Naive thymus-derived CD8-positive, alpha-beta T cell (primary cell): ENCODE measurements around the gene ADRA2B. TPM values are rescaled to one million over a fixed set of nuclear protein-coding genes. Genes with fewer than 3 reads are reported as not detected.
"Not testable (repeated sequence)": the region's sequence is repeated elsewhere in the genome, so short reads cannot be mapped to it uniquely, and the experiment has no call there.

ENCODE experiments used
- ATAC-seq, 2 donors: fragments of 150-1000 bp; cut with Tn5 transposase in 1 of 2; sonication (Bioruptor Pico), chemical (Tn5 transposase) in 1 of 2; 1 replicate in 1 of 2; 2 replicates in 1 of 2; pipeline ENCODE4 v1.10.0; 2021; ENCODE audit warnings: mild to moderate bottlenecking in 2 of 2, moderate library complexity in 2 of 2
- POLR2A ChIA-PET: fragments of 350-600 bp; sonication (Branson Sonifier 250); formaldehyde crosslinking; loops from one replicate; lab custom pipeline; 2021; ENCODE audit warnings: antibody characterized with exemption; lab: Charles Lee
- DNase-seq, 10 donors: peaks; one replicate each; pipeline versions ENCODE4 v3.0.0 to v3.0.0-alpha.2; 2020 to 2022
- H3K27ac Mint-ChIP-seq, 10 donors: one replicate each; pipeline ENCODE4 v1.8.0; 2020 to 2022; ENCODE audit warnings: mild to moderate bottlenecking in 10 of 10, mixed read lengths in 10 of 10, moderate library complexity in 4 of 10, inconsistent platforms in 1 of 10
- H3K27me3 Mint-ChIP-seq, 5 donors: one replicate each; pipeline ENCODE4 v1.8.0; 2021 to 2022; ENCODE audit warnings: mixed read lengths in 5 of 5
- H3K36me3 Mint-ChIP-seq, 3 donors: one replicate each; pipeline ENCODE4 v1.8.0; 2020 to 2022; ENCODE audit warnings: mixed read lengths in 3 of 3, mild to moderate bottlenecking in 2 of 3, inconsistent platforms in 1 of 3
- H3K4me1 Mint-ChIP-seq, 4 donors: one replicate each; pipeline ENCODE4 v1.8.0; 2021 to 2022; ENCODE audit warnings: mixed read lengths in 4 of 4
- H3K4me3 Mint-ChIP-seq, 10 donors: one replicate each; pipeline ENCODE4 v1.8.0; 2020 to 2022; ENCODE audit warnings: mild to moderate bottlenecking in 10 of 10, mixed read lengths in 10 of 10, moderate library complexity in 6 of 10, inconsistent platforms in 1 of 10
- H3K9me3 Mint-ChIP-seq, 9 donors: one replicate each; pipeline ENCODE4 v1.8.0; 2020 to 2022; ENCODE audit warnings: mixed read lengths in 9 of 9, mild to moderate bottlenecking in 3 of 9, inconsistent platforms in 1 of 9, moderate library complexity in 1 of 9
- polyA plus RNA-seq, 3 donors: library from polyadenylated mRNA; unstranded; fragments of 300-500 nt; fragmentation: Illumina TruSeq; gene quantifications; one replicate each; pipeline ENCODE4 v1.2.3, GENCODE V29; 2021
- total RNA-seq, 8 experiments: library from RNA in 2 of 8; stranded (reverse) in 2 of 8; gene quantifications; one replicate each; pipeline ENCODE4 v1.2.3 and lab custom pipeline; 2021 to 2026

Gene ADRA2B
- total and polyA plus RNA-seq, 5 experiments from 2014 or later = 0.22 TPM; not detected in 4

DNA sequence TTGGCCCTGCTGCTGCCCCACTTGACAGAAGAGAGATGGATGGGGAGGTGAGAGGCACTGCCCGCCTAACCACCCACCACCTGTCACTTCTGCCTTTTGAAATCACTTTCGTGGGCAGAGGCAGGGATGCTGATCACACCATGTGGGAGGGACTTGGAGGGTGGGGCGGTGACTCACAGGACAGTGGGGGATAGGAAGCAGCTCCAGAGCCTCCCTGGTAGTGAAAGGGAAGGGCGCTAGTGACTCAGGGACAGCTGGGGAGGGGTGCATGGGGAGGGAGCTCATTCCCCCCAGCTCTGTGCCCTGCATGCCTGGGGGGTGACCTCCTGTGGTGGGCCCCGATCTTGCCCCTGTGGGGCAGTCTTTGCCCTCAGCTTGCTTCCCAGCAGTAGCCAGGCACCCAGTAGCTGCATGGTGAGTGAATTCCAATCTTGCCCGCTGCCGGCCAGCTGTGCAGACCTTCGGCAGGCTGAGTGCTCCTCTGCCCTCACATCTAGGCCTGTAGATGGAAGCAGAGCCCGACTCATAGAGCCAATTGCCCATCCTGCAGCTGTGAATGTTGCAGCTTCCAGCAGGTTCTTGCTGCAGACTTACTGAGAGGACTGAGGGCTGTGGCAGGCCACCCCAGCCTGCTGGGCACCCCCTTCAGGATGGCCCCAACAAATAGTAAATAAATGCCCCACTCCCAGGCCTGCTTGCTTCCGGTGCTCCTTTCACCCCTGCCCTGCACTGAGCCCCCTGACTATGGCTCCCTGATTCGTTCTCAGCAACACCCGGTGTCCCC, 53.1 kb downstream of the ADRA2B start:
- DNase-seq (peak in 1 of 10 donors; percentile 21), ATAC-seq (peak; percentile 70 to 92)
- H3K4me3 Mint-ChIP-seq, H3K36me3 Mint-ChIP-seq, H3K4me1 Mint-ChIP-seq, H3K27me3 Mint-ChIP-seq, H3K9me3 Mint-ChIP-seq: not testable (repeated sequence)
- POLR2A ChIA-PET = interaction anchor here (0.9 kb wide), 1 partner anchor 1582 kb away, joined by 3 read pairs; the partner anchor contains the start of gene COX5B
- H3K27ac Mint-ChIP-seq = peak overlapping the region in 1 of 10 donors; percentile 40

Other genes with a start within 250 kb of the ADRA2B start
- 10 to 100 TPM; 67.1 to 71.8 TPM for gene ANKRD36C, start 124.7 kb downstream of the ADRA2B start, total RNA-seq
- gene ANKRD36C, start 124.7 kb downstream of the ADRA2B start, polyA plus RNA-seq = 10 to 100 TPM in 2 of 3 donors, 1 to 10 TPM in 1; 8.4 to 13.6 (median 12.9) TPM
- 10 to 100 TPM in 1 of 2 experiments, 1 to 10 TPM in 1; 9.9 to 11.7 TPM for gene GPAT2, start 81.7 kb downstream of the ADRA2B start, total RNA-seq
- gene GPAT2, start 81.7 kb downstream of the ADRA2B start, polyA plus RNA-seq = 1 to 10 TPM; 1.1 to 8.8 (median 4.2) TPM
- 1 to 10 TPM; 5.3 to 6.8 TPM for gene ASTL, start 21.9 kb upstream of the ADRA2B start, total RNA-seq
- under 1 TPM in 2 of 3 donors, not detected in 1; 0.50 to 0.64 TPM for gene ASTL, start 21.9 kb upstream of the ADRA2B start, polyA plus RNA-seq
- 10 to 100 TPM; 31.5 to 36.5 TPM for gene DUSP2, start 28.9 kb upstream of the ADRA2B start, total RNA-seq
- gene DUSP2, start 28.9 kb upstream of the ADRA2B start, polyA plus RNA-seq = 100 to 1,000 TPM in 1 of 3 donors, 10 to 100 TPM in 2; 24.3 to 459 (median 60.7) TPM
- 10 to 100 TPM; 87.5 to 99.3 TPM for gene STARD7, start 92.3 kb upstream of the ADRA2B start, total RNA-seq
- gene STARD7, start 92.3 kb upstream of the ADRA2B start, polyA plus RNA-seq = 100 to 1,000 TPM; 114 to 143 (median 137) TPM
- 10 to 100 TPM; 32.2 to 39.5 TPM for gene TMEM127, start 149.4 kb upstream of the ADRA2B start, total RNA-seq
- gene TMEM127, start 149.4 kb upstream of the ADRA2B start, polyA plus RNA-seq = 10 to 100 TPM; 22.1 to 35.7 (median 22.3) TPM
- 10 to 100 TPM; 86.3 to 88.6 TPM for gene CIAO1, start 149.7 kb upstream of the ADRA2B start, total RNA-seq
- 100 to 1,000 TPM in 1 of 3 donors, 10 to 100 TPM in 2; 85.5 to 106 (median 95.2) TPM for gene CIAO1, start 149.7 kb upstream of the ADRA2B start, polyA plus RNA-seq
- gene SNRNP200, start 189.0 kb upstream of the ADRA2B start, total RNA-seq = 100 to 1,000 TPM; 237 to 246 TPM
- gene SNRNP200, start 189.0 kb upstream of the ADRA2B start, polyA plus RNA-seq = 100 to 1,000 TPM in 1 of 3 donors, 10 to 100 TPM in 2; 61.8 to 111 (median 90.3) TPM
- gene ITPRIPL1, start 208.7 kb upstream of the ADRA2B start, total RNA-seq = 1 to 10 TPM; 1.4 to 1.8 TPM
- 1 to 10 TPM in 1 of 3 donors, under 1 TPM in 2; 0.47 to 8.6 (median 0.94) TPM for gene ITPRIPL1, start 208.7 kb upstream of the ADRA2B start, polyA plus RNA-seq
- gene NCAPH, start 219.2 kb upstream of the ADRA2B start, total RNA-seq = under 1 TPM; 0.26 to 0.77 TPM
- gene NCAPH, start 219.2 kb upstream of the ADRA2B start, polyA plus RNA-seq = under 1 TPM in 2 of 3 donors, not detected in 1; 0.52 to 0.86 TPM